GM21360 (cell line): ENCODE measurements around the gene UQCRHL.

Experiments
- ATAC-seq: cut with Tn5 transposase; IDR thresholded peaks from one replicate; pipeline ENCODE4 v1.9.1; 2021; ENCODE audit warnings: mild to moderate bottlenecking, moderate library complexity; ENCODE audit not compliant: unreplicated experiment

Gene UQCRHL

DNA sequence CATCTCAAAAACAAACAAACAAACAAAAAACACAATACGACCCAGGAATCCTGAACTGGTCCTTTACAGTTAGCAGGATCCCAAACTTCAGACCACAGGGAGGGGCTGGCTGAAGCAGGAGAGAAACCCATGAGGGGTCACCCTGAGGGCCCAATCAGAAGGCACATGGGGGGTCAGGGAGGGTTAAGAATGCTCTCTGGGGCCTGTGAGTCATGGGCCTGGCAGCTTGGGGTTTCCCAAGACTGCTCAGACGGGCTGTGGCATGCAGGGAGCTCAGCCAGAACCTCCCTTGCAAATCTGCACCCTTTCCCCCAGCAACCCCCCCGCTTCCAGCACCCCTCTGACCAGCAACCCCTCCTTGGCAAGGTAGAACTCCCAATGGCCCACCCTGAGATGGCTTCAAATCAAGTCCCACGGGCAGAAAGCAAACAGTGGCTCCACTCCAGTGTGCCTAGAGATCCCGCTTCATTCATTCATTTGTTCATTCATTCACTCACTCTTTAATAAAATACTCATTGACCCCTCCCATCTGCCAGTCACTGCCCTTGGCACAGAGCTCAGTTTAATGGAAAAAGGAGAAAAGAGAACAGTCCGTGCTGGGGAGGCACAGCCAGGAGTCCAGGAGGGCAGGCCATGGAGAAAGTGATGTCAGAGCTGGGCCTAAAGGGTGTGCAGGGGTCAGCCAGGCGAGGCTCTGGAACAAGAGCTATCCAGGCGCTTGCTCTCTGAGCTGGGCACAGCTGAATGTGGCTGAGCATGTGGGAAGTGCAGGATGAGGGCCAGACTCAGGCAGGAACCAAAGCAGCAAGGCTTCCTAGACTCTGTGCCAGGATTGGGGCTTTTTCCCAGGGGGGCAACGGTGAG, 8.2 kb downstream of the UQCRHL start:
- ATAC-seq = no peak

DNA sequence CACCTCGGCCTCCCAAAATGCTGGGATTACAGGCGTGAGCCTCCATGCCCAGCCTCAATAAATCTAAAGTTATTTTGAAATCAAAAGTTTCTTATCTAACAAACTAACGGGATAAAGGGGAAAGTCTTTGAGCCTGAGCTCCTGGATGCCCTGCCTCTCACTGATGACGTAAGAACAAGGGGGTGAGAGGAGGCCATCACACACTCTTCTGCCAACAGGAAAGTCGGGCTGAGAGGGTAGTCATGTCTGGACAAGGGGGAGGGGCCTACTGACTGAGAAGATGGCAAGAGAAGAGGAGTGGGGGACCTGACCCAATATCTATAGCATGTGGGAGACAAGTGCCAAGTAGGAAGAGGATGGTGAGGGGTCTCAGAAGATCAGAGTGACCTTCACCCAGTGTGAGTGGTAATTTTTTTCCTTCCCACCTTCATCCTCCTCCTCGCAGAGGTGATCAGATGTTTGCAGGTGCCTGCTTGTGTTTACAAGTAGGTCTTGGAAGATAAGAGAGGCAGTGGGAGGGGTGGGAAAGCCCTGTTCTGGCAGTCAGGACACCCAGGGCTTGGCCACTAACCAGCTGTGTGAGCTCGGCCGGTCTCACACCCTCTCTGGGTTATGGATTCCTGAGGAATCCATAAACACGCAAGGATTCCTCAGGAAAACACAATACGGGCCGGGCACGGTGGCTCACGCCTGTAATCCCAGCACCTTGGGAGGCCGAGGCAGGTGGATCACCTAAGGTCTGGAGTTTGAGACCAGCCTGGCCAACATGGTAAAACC, 9.6 kb downstream of the UQCRHL start:
- ATAC-seq = no peak

DNA sequence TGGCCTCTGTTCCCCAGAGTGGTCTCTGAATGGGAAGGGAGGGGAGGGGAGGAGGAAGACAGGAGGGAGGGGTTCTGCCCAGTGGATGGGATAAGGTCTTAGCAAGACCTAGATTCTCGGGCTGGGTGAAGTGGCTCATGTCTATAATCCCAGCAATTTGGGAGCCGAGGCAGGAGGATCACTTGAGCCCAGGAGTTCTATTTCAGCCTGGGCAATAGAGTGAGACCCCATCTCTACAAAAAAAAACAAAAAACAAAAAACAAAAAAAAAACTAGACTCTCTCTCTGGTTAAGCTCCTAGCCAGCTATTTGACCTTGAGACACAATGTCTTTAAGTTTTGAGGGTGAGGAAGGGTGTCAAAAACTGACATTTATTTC, 11.4 kb downstream of the UQCRHL start:
- ATAC-seq = no peak

- ATAC-seq = no peak
Measured at GRCh38 chr1:15788624-15789301, 18.7 kb downstream of the UQCRHL start.

GRCh38 chr1:15786581-15786980, 20.9 kb downstream of the UQCRHL start:
- no peak for ATAC-seq

- ATAC-seq = no peak
Measured at GRCh38 chr1:15785683-15786082, 21.8 kb downstream of the UQCRHL start.

GRCh38 chr1:15777909-15778707, 29.3 kb downstream of the UQCRHL start:
- no peak for ATAC-seq

GRCh38 chr1:15775706-15776105, 31.7 kb downstream of the UQCRHL start:
- ATAC-seq = no peak

DNA sequence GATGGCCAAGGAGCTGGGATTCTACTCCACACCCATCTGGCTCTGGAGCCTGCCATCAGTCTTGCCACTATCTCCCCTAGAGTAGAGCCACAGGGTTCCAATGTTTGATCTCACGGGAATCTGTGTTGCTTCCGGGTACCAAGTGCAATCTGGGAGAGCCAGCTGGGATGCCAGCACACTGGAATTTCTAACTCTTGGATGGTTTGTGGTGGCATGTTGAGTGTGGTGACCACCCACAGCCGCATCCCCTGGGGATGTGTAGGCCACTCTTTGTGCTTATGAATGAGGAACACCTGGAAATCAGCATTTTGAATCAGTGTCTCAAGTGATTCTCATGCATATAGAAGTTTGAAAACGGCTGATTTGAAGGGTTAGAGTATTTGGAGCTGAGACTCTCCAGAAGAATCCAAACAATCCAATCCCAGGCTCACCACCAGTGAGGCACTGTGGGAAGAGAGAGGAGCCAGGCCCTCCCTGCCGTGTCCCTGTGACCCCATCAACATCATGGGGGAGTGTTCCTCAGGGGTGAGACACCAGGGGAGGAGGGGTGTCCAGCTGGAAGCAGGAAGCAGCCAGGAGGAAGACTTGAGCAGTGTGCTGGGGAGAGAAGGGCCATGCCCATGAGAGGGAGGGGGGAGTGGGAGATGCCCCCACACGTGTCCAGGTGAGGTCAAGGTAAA, 35.5 kb downstream of the UQCRHL start:
- no peak for ATAC-seq

- ATAC-seq = no peak
Measured at GRCh38 chr1:15770313-15770962, 37.0 kb downstream of the UQCRHL start.

DNA sequence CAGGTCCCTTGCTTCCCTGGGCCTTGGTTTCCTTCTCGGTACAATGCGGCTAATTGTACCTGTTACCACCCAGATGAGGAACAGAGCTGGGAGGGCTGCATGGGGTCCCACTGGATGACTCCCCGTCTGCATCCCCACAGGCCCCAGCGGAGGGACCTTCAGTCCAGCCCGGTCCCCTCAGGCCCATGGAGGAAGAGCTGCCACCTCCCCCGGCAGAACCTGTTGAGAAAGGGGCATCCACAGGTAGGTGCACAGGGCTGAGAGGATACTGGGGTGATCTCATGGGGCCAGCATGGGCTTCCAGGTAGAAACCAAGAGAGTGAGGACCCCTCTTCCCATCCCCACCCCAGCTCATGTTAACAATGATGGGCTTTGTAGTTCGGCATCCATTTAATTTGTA, 39.1 kb downstream of the UQCRHL start:
- ATAC-seq = no peak

DNA sequence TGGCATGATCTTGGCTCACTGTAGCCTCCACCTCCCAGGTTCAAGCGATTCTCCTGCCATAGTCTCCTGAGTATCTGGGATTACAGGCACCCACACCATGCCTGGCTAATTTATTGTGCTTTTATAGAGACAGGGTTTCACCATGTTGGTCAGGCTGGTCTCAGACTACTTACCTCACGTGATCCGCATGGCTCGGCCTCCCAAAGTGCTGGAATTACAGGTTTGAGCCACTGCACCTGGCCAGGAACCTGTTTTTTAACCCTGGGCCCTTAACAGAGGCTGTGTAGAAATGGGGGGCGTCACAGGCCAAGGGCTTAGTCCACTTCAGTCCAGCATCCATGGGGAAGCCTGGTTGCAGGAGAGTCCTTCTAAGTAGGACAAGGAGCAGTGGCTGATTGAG, 39.5 kb downstream of the UQCRHL start:
- ATAC-seq = no peak

DNA sequence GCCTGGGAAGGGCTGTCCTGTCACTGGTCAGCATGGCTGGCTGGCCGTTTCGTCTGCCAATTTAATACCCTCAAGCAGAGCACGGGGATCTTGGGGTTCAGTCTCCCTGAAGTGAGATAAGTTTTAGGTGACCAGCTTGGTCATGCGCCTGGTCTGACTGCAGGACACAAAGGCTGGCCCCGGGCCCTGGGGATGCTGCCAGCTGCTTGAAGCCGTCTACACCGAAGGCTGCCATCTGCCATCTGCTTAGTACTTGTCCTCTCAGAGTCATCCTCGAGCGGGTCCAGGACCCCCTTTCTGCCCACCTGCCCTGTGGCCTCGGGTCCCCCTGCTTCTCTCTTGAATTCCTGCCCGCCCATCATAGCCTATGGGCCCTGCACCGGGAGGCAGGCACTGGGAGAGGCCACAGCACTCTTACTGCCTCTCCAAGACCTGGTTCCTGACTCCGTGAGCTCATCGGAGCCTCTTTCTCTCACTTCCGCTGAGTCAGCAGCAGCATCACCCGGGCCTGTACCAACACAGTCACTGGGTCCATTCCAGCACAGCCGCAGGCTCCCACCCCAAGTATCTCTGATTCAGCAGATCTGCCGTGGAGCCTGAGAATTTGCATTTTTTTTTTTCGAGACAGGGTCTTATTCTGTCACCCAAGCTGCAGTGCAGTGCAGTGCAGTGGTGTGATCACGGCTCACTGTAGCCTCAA, 41.8 kb downstream of the UQCRHL start:
- no peak for ATAC-seq

DNA sequence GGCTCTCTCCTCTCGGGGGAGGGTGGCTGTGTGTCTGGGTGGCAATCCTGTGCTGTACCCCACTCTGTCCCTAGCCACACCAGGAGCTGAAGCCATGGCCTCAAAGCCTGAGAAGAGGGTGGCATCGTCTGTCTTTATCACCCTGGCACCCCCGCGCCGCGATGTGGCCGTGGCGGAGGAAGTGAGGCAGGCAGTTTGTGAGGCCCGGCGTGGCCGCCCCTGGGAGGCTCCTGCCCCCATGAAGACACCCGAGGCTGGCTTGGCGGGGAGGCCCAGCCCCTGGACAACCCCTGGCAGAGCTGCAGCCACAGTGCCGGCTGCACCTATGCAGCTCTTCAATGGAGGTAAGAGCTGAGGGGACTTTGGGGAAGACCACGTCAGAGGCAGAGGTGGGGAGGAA, 42.6 kb downstream of the UQCRHL start:
- ATAC-seq = no peak

DNA sequence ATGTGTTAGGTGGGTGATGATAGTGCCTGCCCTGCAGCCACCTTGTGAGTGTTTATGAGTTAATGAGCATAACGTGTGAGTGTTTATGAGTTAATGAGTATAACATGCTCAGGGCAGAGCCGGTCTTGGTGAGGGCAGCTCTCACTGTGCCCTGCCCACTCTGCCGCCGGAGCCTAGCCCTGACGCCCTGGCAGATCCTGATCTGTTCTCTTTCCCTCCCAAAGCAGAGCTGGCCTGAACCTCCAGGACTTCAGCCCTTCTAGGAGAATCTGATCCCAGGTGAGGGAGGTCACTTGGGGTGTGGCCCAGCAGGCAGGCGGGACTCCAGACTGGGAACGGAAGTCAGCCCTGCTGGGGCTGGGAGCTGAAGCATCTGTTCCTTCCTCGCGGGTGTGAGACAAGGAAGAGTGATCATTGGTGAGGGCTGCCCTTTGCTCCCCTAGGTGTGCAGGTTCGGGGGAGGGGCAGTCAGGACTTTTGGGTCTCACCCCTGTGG, 43.1 kb downstream of the UQCRHL start:
- ATAC-seq = no peak

DNA sequence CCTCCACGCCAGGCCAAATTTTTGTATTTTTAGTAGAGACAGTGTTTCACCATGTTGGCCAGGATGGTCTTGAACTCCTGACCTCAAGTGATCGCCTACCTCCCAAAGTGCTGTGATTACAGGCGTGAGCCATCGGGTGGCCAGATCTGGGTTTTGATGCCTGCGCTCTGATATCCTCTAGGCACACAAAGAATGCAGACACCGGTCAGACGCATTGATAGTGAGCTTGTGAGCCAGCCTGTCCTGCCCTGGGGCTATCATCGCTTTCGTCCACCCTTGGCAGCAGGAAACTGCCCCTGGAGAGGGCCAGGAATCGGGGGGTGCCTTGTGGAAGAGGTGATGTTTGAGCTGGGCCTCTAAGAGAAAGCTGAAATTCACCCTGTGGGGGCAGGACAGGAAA, 44.9 kb downstream of the UQCRHL start:
- no peak for ATAC-seq

DNA sequence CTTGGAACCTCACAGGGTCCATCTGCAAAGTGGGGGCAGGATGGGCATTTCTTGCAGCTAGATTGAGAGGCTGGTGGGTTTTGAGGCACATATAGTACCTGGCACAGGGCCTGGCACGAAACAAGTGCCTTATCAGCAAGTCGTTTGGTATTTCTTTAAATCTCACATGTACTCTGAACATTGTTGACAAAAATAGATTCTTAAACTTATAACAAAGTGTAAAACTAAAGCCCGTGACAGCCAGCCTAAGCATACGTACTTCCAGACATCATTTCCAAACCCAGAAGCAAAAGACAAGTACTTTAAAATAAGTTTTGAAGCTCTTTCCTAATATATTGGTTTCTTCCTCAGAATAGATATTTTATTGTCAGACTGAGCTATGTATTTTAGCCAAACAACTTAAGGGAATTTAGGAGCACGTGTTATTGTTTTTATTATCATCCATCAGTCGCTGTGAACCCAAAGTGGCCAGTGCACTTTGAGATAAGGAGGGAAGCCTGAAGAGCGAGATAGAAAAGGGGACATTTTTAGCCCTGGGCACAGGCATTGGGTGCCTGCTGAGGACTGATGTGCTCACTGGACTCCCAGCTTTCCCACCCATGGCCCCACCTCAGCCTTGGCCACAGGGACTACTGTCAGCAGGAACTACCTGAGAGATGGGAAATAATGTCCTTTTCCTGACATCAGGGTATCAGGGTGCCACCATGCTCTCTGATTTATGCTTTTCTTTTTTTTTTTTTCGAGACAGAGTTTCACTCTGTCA, 45.9 kb downstream of the UQCRHL start:
- ATAC-seq = no peak

DNA sequence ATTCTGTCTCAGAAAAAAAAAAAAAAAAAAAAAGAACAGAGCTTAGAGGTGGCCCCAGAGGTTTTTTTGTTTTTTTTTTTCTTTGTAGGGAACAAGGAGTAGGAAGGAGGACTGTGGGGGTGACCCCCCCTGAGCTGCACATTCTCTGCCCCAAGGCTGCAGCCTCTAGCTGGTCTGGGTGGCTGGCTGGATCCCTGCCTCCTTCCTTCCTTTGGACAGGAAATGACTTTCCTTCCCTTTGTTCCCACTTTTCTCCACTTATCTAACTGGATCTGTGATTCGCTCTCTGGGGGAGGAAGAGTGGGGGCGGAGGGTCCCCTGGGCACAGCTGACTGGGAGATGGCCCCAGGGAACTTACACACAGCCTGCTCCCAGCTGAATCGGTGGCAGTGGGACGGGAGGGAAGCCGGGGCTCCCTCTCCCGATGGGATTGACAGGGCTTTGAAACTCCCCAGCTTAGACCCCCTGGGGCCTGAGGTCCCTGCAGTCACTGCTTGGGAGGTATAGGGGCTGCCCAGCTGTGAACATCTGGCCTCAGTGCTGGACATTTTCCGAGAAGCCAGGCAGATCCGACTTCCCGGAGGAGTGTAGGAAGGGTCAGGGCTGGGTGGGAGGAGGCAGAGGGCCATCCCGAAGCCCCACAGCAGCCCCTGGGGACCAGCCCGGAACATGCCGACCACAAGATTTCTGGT, 46.8 kb downstream of the UQCRHL start:
- ATAC-seq = no peak
